Panc1 (cell line): ENCODE measurements around the gene HID1. TPM values are rescaled to one million over a fixed set of nuclear protein-coding genes. Genes with fewer than 3 reads are reported as not detected.
"Not testable (repeated sequence)": the region's sequence is repeated elsewhere in the genome, so short reads cannot be mapped to it uniquely, and the experiment has no call there.

Experiments
- ATAC-seq: fragments of 200-7000 bp; cut with Tn5 transposase; 2 replicates; pipeline ENCODE4 v1.9.1; 2020; ENCODE audit warnings: mild to moderate bottlenecking, moderate library complexity
- BruUV-seq: library from RNA; stranded (reverse); fragments of 400-500 nt; replicated peaks from 2 replicates; lab custom pipeline; 2021; lab: Mats Ljungman, UMichigan
- CTCF ChIA-PET: fragments of 300-600 bp; sonication (Branson Sonifier 250); formaldehyde crosslinking; loops from one replicate; lab custom pipeline; 2022; ENCODE audit warnings: antibody characterized with exemption; lab: Charles Lee
- POLR2A ChIA-PET: fragments of 300-600 bp; sonication (Branson Sonifier 250); formaldehyde crosslinking; loops from one replicate; lab custom pipeline; 2022; ENCODE audit warnings: antibody characterized with exemption; lab: Charles Lee
- DNase-seq: peaks from one replicate; pipeline ENCODE4 v3.0.0-alpha.2; 2010; ENCODE audit warnings: low read depth, low spot score
- H3K27ac ChIP-seq: 2 replicates; pipeline ENCODE4 v1.5.1; 2011; ENCODE audit warnings: mild to moderate bottlenecking, low read length, inconsistent platforms
- H3K27me3 ChIP-seq: fragments of 200-500 bp; sonication (Bioruptor generic); 2 replicates; pipeline ENCODE4 v1.6.0; 2014; ENCODE audit warnings: low read length, inconsistent platforms; ENCODE audit not compliant: control insufficient read depth, insufficient read depth
- H3K36me3 ChIP-seq: fragments of 200-500 bp; sonication (Bioruptor generic); 2 replicates; pipeline ENCODE4 v1.5.1; 2014; ENCODE audit warnings: inconsistent platforms, mild to moderate bottlenecking, low read length, moderate library complexity; ENCODE audit not compliant: control insufficient read depth, insufficient read depth
- H3K4me1 ChIP-seq: 2 replicates; pipeline ENCODE4 v1.5.1; 2011; ENCODE audit warnings: inconsistent platforms, mild to moderate bottlenecking, low read length, moderate library complexity; ENCODE audit not compliant: control insufficient read depth, insufficient read depth
- H3K4me3 ChIP-seq, 2 experiments: 2 replicates each; pipeline ENCODE4 v1.5.1; 2011 to 2012; ENCODE audit warnings: low read depth in 2 of 2, low read length in 2 of 2, mild to moderate bottlenecking in 2 of 2, inconsistent platforms in 1 of 2, moderate library complexity in 1 of 2
- H3K9me3 ChIP-seq: fragments of 200-500 bp; sonication (Bioruptor generic); 2 replicates; pipeline ENCODE4 v1.5.1; 2014; ENCODE audit warnings: low read depth, mild to moderate bottlenecking, inconsistent platforms, low read length, moderate library complexity; ENCODE audit not compliant: control insufficient read depth, insufficient read depth
- POLR2AphosphoS5 ChIP-seq: IDR thresholded peaks from 2 replicates; pipeline ENCODE4 v1.6.1; 2012; ENCODE audit warnings: mild to moderate bottlenecking, low read depth, low read length, moderate library complexity
- SIN3A ChIP-seq: IDR thresholded peaks from 2 replicates; pipeline ENCODE4 v1.6.1; 2012; ENCODE audit warnings: low read depth, mild to moderate bottlenecking, low read length, moderate library complexity, borderline replicate concordance; ENCODE audit not compliant: insufficient read depth
- TCF7L2 ChIP-seq: IDR thresholded peaks from 2 replicates; pipeline ENCODE4 v1.6.1; 2011; ENCODE audit warnings: mild to moderate bottlenecking, low read depth, low read length, inconsistent platforms
- in situ Hi-C: cut with HindIII; loops from 2 replicates; pipeline ENCODE4 v1.10.0; 2016; ENCODE audit warnings: low sequenced_read_pairs, low pct_unique_long_range_greater_than_20kb
- intact Hi-C: fragments of 100-400 bp; cut with micrococcal nuclease; formaldehyde crosslinking; loops from one replicate; pipeline ENCODE4 v1.10.0; 2022; ENCODE audit not compliant: unreplicated experiment
- total RNA-seq: library from RNA; stranded (reverse); gene quantifications from one replicate; pipeline ENCODE4 v1.2.1, GENCODE V29; 2021; ENCODE audit not compliant: unreplicated experiment
- TF ChIP-seq, protein P1 (sequence below), 2 experiments: IDR thresholded peaks; 2 replicates each; pipeline ENCODE4 v1.6.1; 2011 to 2012; ENCODE audit warnings: low read depth in 2 of 2, control low read depth in 1 of 2, low read length in 1 of 2, mild to moderate bottlenecking in 1 of 2, moderate library complexity in 1 of 2; ENCODE audit not compliant: insufficient read depth in 1 of 2
- TF ChIP-seq, protein P2 (sequence below): fragments of 450-650 bp; IDR thresholded peaks from 2 replicates; pipeline ENCODE4 v1.5.1; 2017; ENCODE audit warnings: mild to moderate bottlenecking

Gene HID1
- total RNA-seq, 1 experiment from 2014 or later, result 10.9 TPM

DNA sequence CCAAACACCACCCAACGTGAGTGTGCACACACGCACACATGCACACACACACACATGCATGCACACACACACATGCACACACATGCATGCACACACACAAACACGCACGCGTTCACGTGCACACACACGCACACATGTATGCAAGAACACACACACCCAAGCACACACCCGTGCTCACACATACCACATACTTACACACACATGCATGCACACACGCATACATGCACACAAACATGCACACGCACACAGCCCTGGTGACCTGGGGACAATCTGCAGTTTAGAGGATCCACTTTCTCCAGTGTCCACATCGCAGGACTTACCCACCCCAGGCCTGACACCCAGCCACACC is 55.7 kb downstream of the HID1 start:
- no peak for ATAC-seq
- POLR2A ChIA-PET, result no interaction called here
- in situ Hi-C loops (no loop called here), intact Hi-C loops (no loop called here)
- H3K36me3 ChIP-seq, result no peaks in the 10 kb centered on the region
- DNase-seq, result no peak
- TF ChIP-seq SIN3A (no peak), TCF7L2 (no peak), POLR2AphosphoS5 (no peak)
- TF ChIP-seq, protein P1, sequence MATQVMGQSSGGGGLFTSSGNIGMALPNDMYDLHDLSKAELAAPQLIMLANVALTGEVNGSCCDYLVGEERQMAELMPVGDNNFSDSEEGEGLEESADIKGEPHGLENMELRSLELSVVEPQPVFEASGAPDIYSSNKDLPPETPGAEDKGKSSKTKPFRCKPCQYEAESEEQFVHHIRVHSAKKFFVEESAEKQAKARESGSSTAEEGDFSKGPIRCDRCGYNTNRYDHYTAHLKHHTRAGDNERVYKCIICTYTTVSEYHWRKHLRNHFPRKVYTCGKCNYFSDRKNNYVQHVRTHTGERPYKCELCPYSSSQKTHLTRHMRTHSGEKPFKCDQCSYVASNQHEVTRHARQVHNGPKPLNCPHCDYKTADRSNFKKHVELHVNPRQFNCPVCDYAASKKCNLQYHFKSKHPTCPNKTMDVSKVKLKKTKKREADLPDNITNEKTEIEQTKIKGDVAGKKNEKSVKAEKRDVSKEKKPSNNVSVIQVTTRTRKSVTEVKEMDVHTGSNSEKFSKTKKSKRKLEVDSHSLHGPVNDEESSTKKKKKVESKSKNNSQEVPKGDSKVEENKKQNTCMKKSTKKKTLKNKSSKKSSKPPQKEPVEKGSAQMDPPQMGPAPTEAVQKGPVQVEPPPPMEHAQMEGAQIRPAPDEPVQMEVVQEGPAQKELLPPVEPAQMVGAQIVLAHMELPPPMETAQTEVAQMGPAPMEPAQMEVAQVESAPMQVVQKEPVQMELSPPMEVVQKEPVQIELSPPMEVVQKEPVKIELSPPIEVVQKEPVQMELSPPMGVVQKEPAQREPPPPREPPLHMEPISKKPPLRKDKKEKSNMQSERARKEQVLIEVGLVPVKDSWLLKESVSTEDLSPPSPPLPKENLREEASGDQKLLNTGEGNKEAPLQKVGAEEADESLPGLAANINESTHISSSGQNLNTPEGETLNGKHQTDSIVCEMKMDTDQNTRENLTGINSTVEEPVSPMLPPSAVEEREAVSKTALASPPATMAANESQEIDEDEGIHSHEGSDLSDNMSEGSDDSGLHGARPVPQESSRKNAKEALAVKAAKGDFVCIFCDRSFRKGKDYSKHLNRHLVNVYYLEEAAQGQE (IDR thresholded peaks at IDR 0.05; ENCODE audit: insufficient read depth in 1 of 2, low read depth in 2 of 2, low read length in 1 of 2), result no peak
- TF ChIP-seq, protein P2, sequence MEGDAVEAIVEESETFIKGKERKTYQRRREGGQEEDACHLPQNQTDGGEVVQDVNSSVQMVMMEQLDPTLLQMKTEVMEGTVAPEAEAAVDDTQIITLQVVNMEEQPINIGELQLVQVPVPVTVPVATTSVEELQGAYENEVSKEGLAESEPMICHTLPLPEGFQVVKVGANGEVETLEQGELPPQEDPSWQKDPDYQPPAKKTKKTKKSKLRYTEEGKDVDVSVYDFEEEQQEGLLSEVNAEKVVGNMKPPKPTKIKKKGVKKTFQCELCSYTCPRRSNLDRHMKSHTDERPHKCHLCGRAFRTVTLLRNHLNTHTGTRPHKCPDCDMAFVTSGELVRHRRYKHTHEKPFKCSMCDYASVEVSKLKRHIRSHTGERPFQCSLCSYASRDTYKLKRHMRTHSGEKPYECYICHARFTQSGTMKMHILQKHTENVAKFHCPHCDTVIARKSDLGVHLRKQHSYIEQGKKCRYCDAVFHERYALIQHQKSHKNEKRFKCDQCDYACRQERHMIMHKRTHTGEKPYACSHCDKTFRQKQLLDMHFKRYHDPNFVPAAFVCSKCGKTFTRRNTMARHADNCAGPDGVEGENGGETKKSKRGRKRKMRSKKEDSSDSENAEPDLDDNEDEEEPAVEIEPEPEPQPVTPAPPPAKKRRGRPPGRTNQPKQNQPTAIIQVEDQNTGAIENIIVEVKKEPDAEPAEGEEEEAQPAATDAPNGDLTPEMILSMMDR, result no peak
- CTCF ChIA-PET, result no interaction called here
- H3K27me3 ChIP-seq, result no peaks in the 10 kb centered on the region
- BruUV-seq, result no TSS peak
- H3K27ac ChIP-seq, result no peak overlapping the region
- H3K4me1 ChIP-seq, result no peaks in the 10 kb centered on the region
- H3K9me3 ChIP-seq, result no peaks in the 10 kb centered on the region
- no peak overlapping the region for H3K4me3 ChIP-seq

DNA sequence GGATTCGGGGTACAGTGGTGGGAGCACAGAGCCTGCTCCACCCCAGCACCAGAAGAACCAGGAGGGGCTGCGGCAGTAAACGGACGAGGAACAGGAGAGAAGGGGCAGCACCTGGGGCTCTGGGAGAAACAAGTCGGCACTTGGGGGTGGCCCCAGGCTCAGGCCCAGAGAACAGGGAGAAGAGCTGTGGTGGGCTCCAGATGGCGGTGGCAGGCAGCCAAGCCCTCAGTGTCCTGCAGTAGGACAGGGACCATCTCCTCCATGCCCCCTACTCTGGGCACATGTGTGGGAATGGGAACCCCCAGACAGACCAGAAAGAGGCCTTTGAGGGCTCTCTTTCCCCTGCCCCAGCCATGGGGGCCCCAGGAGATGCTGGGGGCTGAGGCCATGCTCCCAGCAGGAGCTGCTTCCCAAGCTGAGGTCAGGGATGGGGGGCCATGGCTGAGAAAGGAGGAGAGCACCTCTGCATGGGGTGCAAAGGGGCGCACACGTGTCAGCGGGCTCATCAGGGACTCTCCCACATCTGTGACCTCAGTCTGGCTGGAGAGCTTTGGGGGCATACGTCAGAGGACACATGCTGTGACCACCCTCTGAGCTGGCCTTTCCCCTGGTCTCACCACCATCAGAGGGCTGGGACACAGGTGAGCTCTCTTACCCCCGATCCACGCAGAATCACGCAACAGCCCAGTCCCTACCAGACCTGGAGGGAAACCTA is 56.3 kb downstream of the HID1 start:
- DNase-seq (no peak), ATAC-seq (no peak)
- intact Hi-C loops, result no loop called here
- no peaks in the 10 kb centered on the region for H3K4me1 ChIP-seq
- POLR2A ChIA-PET, result no interaction called here
- no peaks in the 10 kb centered on the region for H3K36me3 ChIP-seq
- H3K27me3 ChIP-seq, result no peaks in the 10 kb centered on the region
- CTCF ChIA-PET, result no interaction called here
- in situ Hi-C loops, result no loop called here
- TF ChIP-seq, protein P1 (IDR thresholded peaks at IDR 0.05; ENCODE audit: insufficient read depth in 1 of 2, low read depth in 2 of 2, low read length in 1 of 2), result no peak
- no peak for TF ChIP-seq SIN3A
- TF ChIP-seq POLR2AphosphoS5, result no peak
- TF ChIP-seq TCF7L2, result no peak
- TF ChIP-seq, protein P2, result no peak
- no peaks in the 10 kb centered on the region for H3K9me3 ChIP-seq
- no TSS peak for BruUV-seq
- no peak overlapping the region for H3K4me3 ChIP-seq
- no peak overlapping the region for H3K27ac ChIP-seq

DNA sequence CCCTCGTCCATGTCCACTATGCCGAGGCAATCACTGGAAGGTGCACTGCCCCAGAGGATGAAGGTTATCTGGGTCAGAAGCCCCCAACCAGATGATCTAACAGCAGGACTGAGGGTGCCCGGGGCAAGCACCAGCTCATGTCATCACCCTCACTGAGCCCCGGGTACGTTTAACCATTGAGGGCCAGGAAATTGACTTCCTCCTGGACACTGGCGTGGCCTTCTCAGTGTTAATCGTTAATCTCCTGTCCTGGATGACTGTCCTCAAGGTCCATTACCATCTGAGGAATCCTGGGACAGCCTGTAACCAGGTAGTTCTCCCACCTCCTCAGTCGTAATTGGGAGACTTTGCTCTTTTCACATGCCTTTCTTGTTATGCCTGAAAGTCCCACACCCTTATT is 61.1 kb downstream of the HID1 start:
- intact Hi-C loops, H3K36me3 ChIP-seq, CTCF ChIA-PET, DNase-seq, H3K27ac ChIP-seq, BruUV-seq, H3K4me1 ChIP-seq, POLR2A ChIA-PET, H3K27me3 ChIP-seq, ATAC-seq, H3K4me3 ChIP-seq, in situ Hi-C loops, H3K9me3 ChIP-seq: not testable (repeated sequence)
